ENCODE measurements around the gene TRAF4.

DNA sequence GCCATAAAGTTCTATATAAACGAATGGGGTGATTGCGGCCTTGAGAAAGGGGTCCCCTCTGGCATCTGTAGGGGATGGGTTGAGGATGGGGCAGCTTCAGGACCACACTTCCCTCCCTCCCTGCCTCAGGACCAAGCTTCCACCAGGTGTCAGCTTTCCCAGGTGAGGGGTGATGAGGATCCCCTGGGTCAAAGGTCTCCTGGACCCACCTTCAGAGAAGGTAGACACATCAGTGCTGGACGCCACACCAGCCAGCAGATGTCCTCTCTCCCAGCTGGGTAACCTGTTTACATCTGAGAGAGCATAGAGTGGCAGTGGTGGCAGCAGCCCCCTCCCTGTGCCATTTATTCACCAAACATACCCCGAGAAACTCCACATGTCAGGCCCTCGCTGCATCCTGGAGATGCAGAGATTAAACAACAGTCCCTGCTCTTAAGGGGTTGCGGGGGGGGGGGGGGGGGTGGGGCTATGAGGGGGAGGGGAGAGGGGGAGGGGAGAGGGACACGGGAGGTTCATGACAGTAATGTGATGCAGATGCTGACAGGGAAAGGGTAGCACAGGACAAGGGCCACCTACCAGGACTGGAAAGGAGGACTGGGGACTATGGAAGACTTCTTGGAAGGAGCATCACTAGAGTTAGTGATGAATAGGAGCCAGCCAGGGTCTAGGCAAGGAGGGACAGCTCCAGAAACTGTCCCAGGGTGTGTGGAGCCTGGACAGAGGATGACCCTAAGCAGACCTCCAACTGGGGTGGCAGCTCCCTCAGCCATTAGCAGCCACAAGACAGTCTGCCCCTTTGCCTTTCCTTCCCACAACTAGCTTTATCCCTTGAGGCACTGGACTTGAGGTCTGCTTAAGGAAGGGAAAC, 37.1 kb upstream of the TRAF4 start:
- TF ChIP-seq POLR2AphosphoS5 (IDR thresholded peaks at IDR 0.05; ENCODE audit: low read depth, low read length) (no peak), POLR2A (IDR thresholded peaks at IDR 0.05; ENCODE audit: low read depth, low read length) (no peak), TAF1 (IDR thresholded peaks at IDR 0.05; ENCODE audit: low read depth, low read length) (no peak)
